Measurements from ENCODE around the gene TOR2A. TPM values are rescaled to one million over a fixed set of nuclear protein-coding genes. Genes with fewer than 3 reads are reported as not detected.

The TOR2A gene
- total and polyA plus RNA-seq, 8 donors: 10.6 to 21.8 (median 14.8) TPM

DNA sequence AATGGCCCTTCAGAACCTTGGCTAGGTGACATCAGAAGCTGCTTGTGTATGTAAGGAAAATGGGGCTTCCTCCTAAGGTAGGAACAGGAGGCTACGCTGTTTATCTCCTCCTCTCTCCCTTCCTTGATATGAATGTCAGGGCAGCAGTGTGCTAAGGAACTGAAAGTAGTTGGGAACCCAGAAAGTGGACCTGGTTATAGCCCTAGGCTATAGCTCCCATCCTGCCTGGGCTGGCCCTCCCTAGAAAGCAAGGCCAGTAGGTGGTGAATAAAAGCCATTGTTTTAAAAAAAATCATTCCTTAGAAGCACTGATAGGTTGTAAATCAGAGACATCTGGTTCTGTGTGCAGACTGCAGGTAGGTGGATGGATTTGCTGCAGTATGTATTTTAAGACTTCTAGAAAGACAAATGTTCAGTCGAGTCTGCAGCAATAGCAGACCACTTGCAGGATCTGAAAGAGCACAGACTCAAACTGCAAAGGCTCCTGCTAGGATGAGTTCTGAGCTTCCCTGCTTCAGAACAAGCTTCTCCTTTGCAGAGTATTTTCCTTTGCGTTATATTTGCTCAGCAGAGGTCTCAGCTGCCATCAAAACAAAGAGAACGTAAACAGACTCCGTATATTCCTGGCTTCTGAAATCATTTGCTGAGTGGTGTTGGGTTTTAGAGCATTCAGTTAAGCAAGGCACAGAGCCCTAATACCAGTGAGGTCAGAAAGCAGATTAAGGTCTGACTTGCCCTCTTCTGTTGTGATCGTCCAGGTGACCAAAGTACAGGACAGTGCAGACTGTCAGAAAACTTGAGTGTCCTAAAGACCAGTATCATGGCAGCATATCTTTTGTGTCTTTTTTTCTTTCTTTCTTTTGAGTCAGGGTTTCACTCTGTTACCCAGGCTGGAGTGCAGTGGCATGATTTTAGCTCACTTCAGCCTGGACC is 48.4 kb downstream of the TOR2A start:
- DNase-seq (no peak), ATAC-seq (no peak)
- Histone ChIP-seq H3K36me3 (peaks cover 0 to 78% of the 10 kb centered on the region in 2 donors), H3K4me3 (no peak overlapping the region), H3K9me3 (no peaks in the 10 kb centered on the region), H3K27me3 (no peaks in the 10 kb centered on the region), H3K4me1 (no peaks in the 10 kb centered on the region), H3K27ac (no peak overlapping the region)
- intact Hi-C loops (cut with DNase I): no loop called here
- TF ChIP-seq, protein P1, sequence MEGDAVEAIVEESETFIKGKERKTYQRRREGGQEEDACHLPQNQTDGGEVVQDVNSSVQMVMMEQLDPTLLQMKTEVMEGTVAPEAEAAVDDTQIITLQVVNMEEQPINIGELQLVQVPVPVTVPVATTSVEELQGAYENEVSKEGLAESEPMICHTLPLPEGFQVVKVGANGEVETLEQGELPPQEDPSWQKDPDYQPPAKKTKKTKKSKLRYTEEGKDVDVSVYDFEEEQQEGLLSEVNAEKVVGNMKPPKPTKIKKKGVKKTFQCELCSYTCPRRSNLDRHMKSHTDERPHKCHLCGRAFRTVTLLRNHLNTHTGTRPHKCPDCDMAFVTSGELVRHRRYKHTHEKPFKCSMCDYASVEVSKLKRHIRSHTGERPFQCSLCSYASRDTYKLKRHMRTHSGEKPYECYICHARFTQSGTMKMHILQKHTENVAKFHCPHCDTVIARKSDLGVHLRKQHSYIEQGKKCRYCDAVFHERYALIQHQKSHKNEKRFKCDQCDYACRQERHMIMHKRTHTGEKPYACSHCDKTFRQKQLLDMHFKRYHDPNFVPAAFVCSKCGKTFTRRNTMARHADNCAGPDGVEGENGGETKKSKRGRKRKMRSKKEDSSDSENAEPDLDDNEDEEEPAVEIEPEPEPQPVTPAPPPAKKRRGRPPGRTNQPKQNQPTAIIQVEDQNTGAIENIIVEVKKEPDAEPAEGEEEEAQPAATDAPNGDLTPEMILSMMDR (IDR thresholded peaks at IDR 0.05): no peak

DNA sequence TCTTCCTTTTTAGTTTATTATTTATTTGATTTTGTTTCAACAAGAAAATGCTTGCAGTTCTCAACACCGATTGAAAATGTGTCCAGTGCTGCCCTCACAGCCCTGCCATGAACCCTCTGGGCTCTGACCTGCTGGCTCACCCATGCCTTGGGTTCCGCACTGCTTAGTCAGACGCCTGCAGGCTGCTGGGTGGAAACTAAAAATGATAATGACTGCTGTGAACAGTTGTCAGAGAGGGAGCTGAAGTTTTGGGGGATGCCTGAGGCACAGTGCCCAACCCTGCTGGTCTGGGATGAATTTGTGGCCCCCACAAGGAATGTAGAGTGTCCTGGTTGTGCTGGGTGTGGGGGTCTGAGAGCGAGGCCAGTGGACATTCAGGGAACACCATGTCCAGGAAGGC is 50.5 kb downstream of the TOR2A start:
- no peaks in the 10 kb centered on the region for H3K27me3 ChIP-seq
- DNase-seq (no peak), ATAC-seq (no peak)
- H3K27ac ChIP-seq: no peak overlapping the region
- no peak overlapping the region for H3K4me3 ChIP-seq
- TF ChIP-seq, protein P1 (IDR thresholded peaks at IDR 0.05): no peak
- peaks cover 0 to 78% of the 10 kb centered on the region in 2 donors for H3K36me3 ChIP-seq
- H3K4me1 ChIP-seq: no peaks in the 10 kb centered on the region
- H3K9me3 ChIP-seq: no peaks in the 10 kb centered on the region
- intact Hi-C loops (cut with DNase I): no loop called here

DNA sequence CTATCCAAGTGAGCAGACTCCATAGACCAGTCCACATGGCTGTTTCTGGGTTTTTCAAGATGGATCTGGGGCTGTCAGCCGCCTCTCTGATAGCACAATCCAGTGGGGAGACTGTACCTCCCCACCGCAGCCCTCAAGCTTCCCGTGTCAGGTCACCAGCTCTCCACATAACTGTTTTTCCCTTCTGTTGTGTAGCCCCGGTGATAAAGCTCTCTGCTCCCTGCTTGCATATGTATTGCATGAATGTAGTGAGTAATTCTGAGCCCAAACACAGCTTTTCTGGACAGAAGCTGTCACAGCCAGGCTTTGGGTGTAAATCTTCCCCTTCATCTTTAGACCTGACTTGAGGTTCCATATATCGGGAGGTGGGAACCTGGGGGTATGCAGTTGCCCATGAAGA is 51.4 kb downstream of the TOR2A start:
- Histone ChIP-seq H3K4me3 (no peak overlapping the region), H3K36me3 (peaks cover 0 to 76% of the 10 kb centered on the region in 2 donors), H3K4me1 (no peaks in the 10 kb centered on the region), H3K9me3 (no peaks in the 10 kb centered on the region), H3K27me3 (no peaks in the 10 kb centered on the region), H3K27ac (no peak overlapping the region)
- DNase-seq (no peak), ATAC-seq (no peak)
- intact Hi-C loops (cut with DNase I): no loop called here
- TF ChIP-seq, protein P1 (IDR thresholded peaks at IDR 0.05): no peak

DNA sequence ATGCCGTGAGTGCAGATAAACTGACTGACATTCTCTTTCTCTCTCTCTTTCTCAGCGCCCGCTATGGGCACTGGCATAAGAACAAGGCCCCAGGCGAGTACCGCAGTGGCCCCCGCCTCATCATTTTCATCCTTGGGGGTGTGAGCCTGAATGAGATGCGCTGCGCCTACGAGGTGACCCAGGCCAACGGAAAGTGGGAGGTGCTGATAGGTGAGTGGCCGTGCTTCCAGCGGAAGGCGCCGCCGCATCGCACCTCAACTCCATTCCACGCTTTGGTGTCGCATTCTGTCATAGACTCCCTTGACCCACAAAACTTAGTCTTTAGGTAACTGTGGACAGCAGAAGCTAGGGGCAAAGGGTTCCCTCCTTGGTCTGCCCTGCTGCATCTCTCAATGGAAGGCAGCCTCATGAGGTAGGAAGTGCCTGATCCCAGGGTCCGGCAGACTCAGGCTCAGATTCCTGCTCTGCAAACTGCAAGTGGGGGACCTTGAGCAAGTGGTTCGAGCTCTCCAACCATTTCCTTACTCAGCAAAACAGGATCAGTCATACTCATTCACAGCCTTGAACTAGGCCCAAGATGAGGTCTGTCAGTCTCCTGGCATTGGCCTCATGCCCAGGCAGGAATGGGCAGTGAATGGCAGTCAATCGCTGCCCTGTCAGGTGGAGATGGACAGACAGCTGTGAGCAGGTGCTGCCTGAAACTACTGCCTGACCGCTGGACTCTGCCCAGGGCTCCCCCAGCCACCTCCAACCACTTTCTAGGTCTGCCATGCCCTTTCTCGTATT is 52.5 kb downstream of the TOR2A start:
- Histone ChIP-seq H3K27me3 (no peaks in the 10 kb centered on the region), H3K9me3 (no peaks in the 10 kb centered on the region), H3K4me1 (no peaks in the 10 kb centered on the region), H3K36me3 (peaks cover 0 to 73% of the 10 kb centered on the region in 2 donors), H3K27ac (no peak overlapping the region), H3K4me3 (no peak overlapping the region)
- TF ChIP-seq, protein P1 (IDR thresholded peaks at IDR 0.05): no peak
- DNase-seq (no peak), ATAC-seq (no peak)
- intact Hi-C loops (cut with DNase I): no loop called here

Other genes with a start within 250 kb of the TOR2A start
- 10 to 100 TPM; 63.0 to 76.7 TPM for gene STXBP1, start 123.0 kb downstream of the TOR2A start, total RNA-seq
- 10 to 100 TPM; 40.7 to 50.0 (median 48.1) TPM for gene STXBP1, start 123.0 kb downstream of the TOR2A start, polyA plus RNA-seq (ENCODE audit: insufficient read length in 6 of 6)
- gene CFAP157, start 28.3 kb downstream of the TOR2A start, total RNA-seq: 1 to 10 TPM in 1 of 2 donors, under 1 TPM in 1; 0.35 to 7.6 TPM
- gene CFAP157, start 28.3 kb downstream of the TOR2A start, polyA plus RNA-seq (ENCODE audit: insufficient read length in 6 of 6): 10 to 100 TPM in 3 of 6 donors, 1 to 10 TPM in 3; 3.3 to 12.6 (median 9.8) TPM
- gene PTRH1, start 19.6 kb downstream of the TOR2A start, total RNA-seq: 10 to 100 TPM; 17.1 to 20.2 TPM
- gene PTRH1, start 19.6 kb downstream of the TOR2A start, polyA plus RNA-seq (ENCODE audit: insufficient read length in 6 of 6): 10 to 100 TPM in 1 of 6 donors, 1 to 10 TPM in 5; 3.6 to 10.3 (median 6.5) TPM
- 1 to 10 TPM in 1 of 2 donors, under 1 TPM in 1; 0.15 to 1.0 TPM for gene TTC16, start 19.2 kb downstream of the TOR2A start, total RNA-seq
- gene TTC16, start 19.2 kb downstream of the TOR2A start, polyA plus RNA-seq (ENCODE audit: insufficient read length in 6 of 6): 1 to 10 TPM in 1 of 6 donors, under 1 TPM in 5; 0.29 to 1.4 (median 0.78) TPM
- 10 to 100 TPM; 21.7 to 41.9 TPM for gene SH2D3C, start 43.4 kb upstream of the TOR2A start, total RNA-seq
- gene SH2D3C, start 43.4 kb upstream of the TOR2A start, polyA plus RNA-seq (ENCODE audit: insufficient read length in 6 of 6): 10 to 100 TPM; 25.1 to 38.3 (median 32.6) TPM
- gene CDK9, start 50.7 kb upstream of the TOR2A start, total RNA-seq: 10 to 100 TPM; 78.8 to 83.4 TPM
- 10 to 100 TPM; 56.0 to 68.7 (median 61.1) TPM for gene CDK9, start 50.7 kb upstream of the TOR2A start, polyA plus RNA-seq (ENCODE audit: insufficient read length in 6 of 6)
- 10 to 100 TPM; 59.3 to 97.4 TPM for gene FPGS, start 67.6 kb upstream of the TOR2A start, total RNA-seq
- 10 to 100 TPM; 38.8 to 61.0 (median 48.5) TPM for gene FPGS, start 67.6 kb upstream of the TOR2A start, polyA plus RNA-seq (ENCODE audit: insufficient read length in 6 of 6)
- gene ENG, start 119.4 kb upstream of the TOR2A start, total RNA-seq: 100 to 1,000 TPM; 173 to 354 TPM
- gene ENG, start 119.4 kb upstream of the TOR2A start, polyA plus RNA-seq (ENCODE audit: insufficient read length in 6 of 6): 100 to 1,000 TPM in 1 of 6 donors, 10 to 100 TPM in 5; 71.8 to 120 (median 88.1) TPM
- 100 to 1,000 TPM; 111 to 264 TPM for gene AK1, start 142.4 kb upstream of the TOR2A start, total RNA-seq
- gene AK1, start 142.4 kb upstream of the TOR2A start, polyA plus RNA-seq (ENCODE audit: insufficient read length in 6 of 6): 10 to 100 TPM; 47.3 to 93.5 (median 63.8) TPM
- 10 to 100 TPM; 43.5 to 57.0 TPM for gene ST6GALNAC6, start 164.3 kb upstream of the TOR2A start, total RNA-seq
- 10 to 100 TPM; 44.1 to 53.5 (median 48.6) TPM for gene ST6GALNAC6, start 164.3 kb upstream of the TOR2A start, polyA plus RNA-seq (ENCODE audit: insufficient read length in 6 of 6)
- gene ST6GALNAC4, start 181.7 kb upstream of the TOR2A start, total RNA-seq: 10 to 100 TPM; 62.5 to 89.9 TPM
- 10 to 100 TPM; 20.7 to 31.5 (median 24.3) TPM for gene ST6GALNAC4, start 181.7 kb upstream of the TOR2A start, polyA plus RNA-seq (ENCODE audit: insufficient read length in 6 of 6)
- gene PIP5KL1, start 195.5 kb upstream of the TOR2A start, total RNA-seq: 1 to 10 TPM; 3.8 to 6.7 TPM
- gene PIP5KL1, start 195.5 kb upstream of the TOR2A start, polyA plus RNA-seq (ENCODE audit: insufficient read length in 6 of 6): 1 to 10 TPM; 2.7 to 7.9 (median 5.0) TPM
- gene DPM2, start 202.6 kb upstream of the TOR2A start, total RNA-seq: 10 to 100 TPM; 38.6 to 47.6 TPM
- 10 to 100 TPM; 32.1 to 38.5 (median 34.6) TPM for gene DPM2, start 202.6 kb upstream of the TOR2A start, polyA plus RNA-seq (ENCODE audit: insufficient read length in 6 of 6)
- 10 to 100 TPM; 60.7 to 67.3 TPM for gene EEIG1, start 245.7 kb upstream of the TOR2A start, total RNA-seq
- 10 to 100 TPM; 28.2 to 40.7 (median 35.7) TPM for gene EEIG1, start 245.7 kb upstream of the TOR2A start, polyA plus RNA-seq (ENCODE audit: insufficient read length in 6 of 6)

Measured in left lung (tissue), 10 donors.